GM21423 (cell line): ENCODE data around the gene MEX3D.

Experiments used
- ATAC-seq: cut with Tn5 transposase; IDR thresholded peaks from one replicate; pipeline ENCODE4 v1.9.1; 2021; ENCODE audit warnings: mild to moderate bottlenecking, moderate library complexity; ENCODE audit not compliant: unreplicated experiment

The MEX3D gene

GRCh38 chr19:1505991-1506881, 61.9 kb downstream of the MEX3D start:
- ATAC-seq = no peak

GRCh38 chr19:1505012-1505411, 63.1 kb downstream of the MEX3D start:
- ATAC-seq = no peak
